Astrocyte (in vitro differentiated cells and primary cell): Measurements from ENCODE around the gene VEPH1. TPM values are rescaled to one million over a fixed set of nuclear protein-coding genes. Genes with fewer than 3 reads are reported as not detected.

ENCODE experiments used
- DNase-seq: peaks from one replicate; pipeline ENCODE4 v3.0.0-alpha.2; 2010; ENCODE audit warnings: low read depth
- FAIRE-seq: peaks from 2 replicates; lab custom pipeline; 2011; peaks lifted over from hg19 to GRCh38; lab: Jason Lieb, UNC
- H2AFZ ChIP-seq: 2 replicates; pipeline ENCODE4 v1.6.0; 2012; ENCODE audit warnings: low read depth, low read length, inconsistent platforms
- H3K27ac ChIP-seq: 2 replicates; pipeline ENCODE4 v1.5.1; 2011; ENCODE audit warnings: low read depth, low read length, inconsistent platforms
- H3K27me3 ChIP-seq: 2 replicates; pipeline ENCODE4 v1.6.0; 2011; ENCODE audit warnings: low read length, inconsistent platforms; ENCODE audit not compliant: insufficient read depth
- H3K36me3 ChIP-seq: 2 replicates; pipeline ENCODE4 v1.5.1; 2011; ENCODE audit warnings: low read length, inconsistent platforms; ENCODE audit not compliant: insufficient read depth
- H3K4me1 ChIP-seq: 2 replicates; pipeline ENCODE4 v1.5.1; 2011; ENCODE audit warnings: low read length, inconsistent platforms; ENCODE audit not compliant: insufficient read depth
- H3K4me2 ChIP-seq: 2 replicates; pipeline ENCODE4 v1.6.0; 2012; ENCODE audit warnings: low read length, inconsistent platforms
- H3K4me3 ChIP-seq: 2 replicates; pipeline ENCODE4 v1.5.1; 2011; ENCODE audit warnings: low read depth, mild to moderate bottlenecking, low read length, inconsistent platforms; ENCODE audit not compliant: insufficient read depth
- H3K79me2 ChIP-seq: 2 replicates; pipeline ENCODE4 v1.6.0; 2012; ENCODE audit warnings: mild to moderate bottlenecking, low read length, inconsistent platforms; ENCODE audit not compliant: insufficient read depth
- H3K9ac ChIP-seq: 2 replicates; pipeline ENCODE4 v1.6.0; 2012; ENCODE audit warnings: mild to moderate bottlenecking, low read length, inconsistent platforms
- H3K9me3 ChIP-seq: 2 replicates; pipeline ENCODE4 v1.5.1; 2012; ENCODE audit warnings: low read depth, mild to moderate bottlenecking, low read length, inconsistent platforms; ENCODE audit not compliant: insufficient read depth
- H4K20me1 ChIP-seq: 2 replicates; pipeline ENCODE4 v1.6.0; 2012; ENCODE audit warnings: low read length, inconsistent platforms; ENCODE audit not compliant: insufficient read depth
- H3K27ac Mint-ChIP-seq: one replicate; pipeline ENCODE4 v1.8.0; 2021; ENCODE audit warnings: mild to moderate bottlenecking, mixed read lengths; ENCODE audit not compliant: unreplicated experiment
- H3K27me3 Mint-ChIP-seq: one replicate; pipeline ENCODE4 v1.8.0; 2021; ENCODE audit warnings: low read depth, mixed read lengths; ENCODE audit not compliant: unreplicated experiment
- H3K36me3 Mint-ChIP-seq: one replicate; pipeline ENCODE4 v1.8.0; 2021; ENCODE audit warnings: low read depth, mixed read lengths; ENCODE audit not compliant: unreplicated experiment
- H3K4me1 Mint-ChIP-seq: one replicate; pipeline ENCODE4 v1.8.0; 2021; ENCODE audit warnings: low read depth, mixed read lengths; ENCODE audit not compliant: unreplicated experiment
- H3K4me3 Mint-ChIP-seq: one replicate; pipeline ENCODE4 v1.8.0; 2021; ENCODE audit warnings: mild to moderate bottlenecking, moderate library complexity, mixed read lengths; ENCODE audit not compliant: unreplicated experiment
- H3K9me3 Mint-ChIP-seq: one replicate; pipeline ENCODE4 v1.8.0; 2021; ENCODE audit warnings: mild to moderate bottlenecking, mixed read lengths; ENCODE audit not compliant: unreplicated experiment
- CTCF ChIP-seq: IDR thresholded peaks from 2 replicates; pipeline ENCODE4 v1.5.1; 2011; ENCODE audit warnings: low read depth, mild to moderate bottlenecking, inconsistent platforms, low read length, moderate library complexity; ENCODE audit not compliant: insufficient read depth
- EZH2 ChIP-seq: IDR thresholded peaks from 2 replicates; pipeline ENCODE4 v1.6.1; 2012; ENCODE audit warnings: mild to moderate bottlenecking, low read length, inconsistent platforms; ENCODE audit not compliant: insufficient read depth
- total RNA-seq: library from RNA; stranded (reverse); gene quantifications from 2 replicates; pipeline ENCODE4 v1.2.1, GENCODE V29; 2021

VEPH1 gene
- total RNA-seq, 1 donor from 2014 or later, result 9.4 TPM

DNA sequence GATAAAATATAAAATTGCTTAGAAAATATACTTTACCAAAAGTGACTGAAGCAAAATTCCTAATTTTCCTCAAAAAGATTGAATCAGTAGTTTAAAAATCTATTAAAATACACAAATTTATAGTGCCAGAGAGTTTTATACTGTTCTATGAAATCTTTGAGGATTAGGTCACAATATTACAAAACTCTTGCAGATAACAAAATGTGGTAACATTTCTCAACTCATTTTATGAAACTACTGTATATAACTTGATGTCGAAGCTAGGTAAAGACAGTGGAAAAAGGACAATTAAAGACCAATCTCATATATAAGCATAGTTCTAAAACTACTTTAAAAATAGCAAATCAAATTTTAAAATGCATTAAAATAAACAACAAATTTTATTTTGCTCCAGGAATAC lies 15.9 kb downstream of the VEPH1 start:
- DNase-seq, result no peak
- Histone ChIP-seq H3K79me2 (no peaks in the 10 kb centered on the region), H4K20me1 (no peaks in the 10 kb centered on the region), H2AFZ (no peak overlapping the region), H3K4me2 (no peak overlapping the region), H3K4me3 (no peak overlapping the region), H3K9me3 (no peaks in the 10 kb centered on the region), H3K36me3 (no peaks in the 10 kb centered on the region), H3K9ac (no peak overlapping the region), H3K27ac (no peak overlapping the region), H3K4me1 (no peaks in the 10 kb centered on the region), H3K27me3 (no peaks in the 10 kb centered on the region)
- Mint-ChIP-seq H3K27ac (no peak overlapping the region), H3K27me3 (no peaks in the 10 kb centered on the region), H3K36me3 (peaks cover 2% of the 10 kb centered on the region), H3K4me1 (no peaks in the 10 kb centered on the region), H3K4me3 (no peak overlapping the region), H3K9me3 (no peaks in the 10 kb centered on the region)
- no peak for TF ChIP-seq CTCF
- TF ChIP-seq EZH2, result no peak
- FAIRE-seq, result no peak

DNA sequence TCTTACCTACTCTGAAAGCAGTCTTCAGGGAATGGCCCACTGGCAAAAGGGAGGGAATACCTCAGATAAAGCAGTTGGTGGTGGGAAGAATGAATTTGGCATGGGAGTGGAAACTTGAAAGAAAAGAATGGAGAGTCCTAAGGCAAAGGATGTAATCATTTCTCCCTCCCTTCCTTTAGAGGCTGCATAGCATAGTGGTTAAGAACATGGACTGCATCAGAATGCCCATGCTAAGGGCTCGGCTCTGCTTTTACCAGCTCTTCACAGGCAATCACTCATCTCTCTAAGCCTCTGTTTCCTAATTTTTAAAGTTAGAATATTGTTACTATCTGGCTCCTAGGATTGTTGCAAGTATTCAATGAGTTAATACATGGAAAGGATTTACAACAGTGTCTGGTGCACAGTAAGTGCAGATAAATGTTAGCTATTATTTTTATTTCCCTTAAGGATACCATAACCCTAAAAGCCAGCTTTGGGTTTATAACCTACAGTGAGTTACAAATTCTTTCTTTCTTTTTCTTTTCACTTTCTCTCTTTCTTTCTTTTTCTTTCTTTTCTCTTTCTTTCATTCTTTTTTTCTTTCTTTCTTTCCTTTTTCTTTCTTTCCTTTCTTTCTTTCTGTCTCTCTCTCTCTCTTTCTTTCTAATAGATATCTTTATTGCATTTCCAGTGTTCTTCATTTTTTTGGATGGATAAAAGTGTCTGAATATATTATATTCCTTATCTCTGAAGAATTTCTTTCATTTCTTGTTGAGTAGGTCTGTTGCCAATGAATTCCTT lies 23.6 kb downstream of the VEPH1 start:
- no peak overlapping the region for H3K27ac Mint-ChIP-seq
- Histone ChIP-seq H3K36me3 (no peaks in the 10 kb centered on the region), H3K4me2 (no peak overlapping the region), H3K79me2 (peaks cover under 1% of the 10 kb centered on the region), H3K4me1 (peaks cover 8% of the 10 kb centered on the region), H3K9ac (no peak overlapping the region), H3K27me3 (no peaks in the 10 kb centered on the region), H4K20me1 (no peaks in the 10 kb centered on the region), H3K9me3 (no peaks in the 10 kb centered on the region), H3K27ac (no peak overlapping the region), H2AFZ (no peak overlapping the region), H3K4me3 (no peak overlapping the region)
- no peak for TF ChIP-seq CTCF
- no peaks in the 10 kb centered on the region for H3K4me1 Mint-ChIP-seq
- DNase-seq, result no peak
- H3K4me3 Mint-ChIP-seq, result no peak overlapping the region
- H3K27me3 Mint-ChIP-seq, result no peaks in the 10 kb centered on the region
- peaks cover 2% of the 10 kb centered on the region for H3K9me3 Mint-ChIP-seq
- H3K36me3 Mint-ChIP-seq, result peaks cover 3% of the 10 kb centered on the region
- no peak for FAIRE-seq

GRCh38 chr3:157477441-157477840 lies 25.8 kb downstream of the VEPH1 start:
- peaks cover 3% of the 10 kb centered on the region for H3K79me2 ChIP-seq
- H3K27ac ChIP-seq, result no peak overlapping the region
- FAIRE-seq (peak; percentile 23), DNase-seq (peak; percentile 20)
- H2AFZ ChIP-seq, result no peak overlapping the region
- H3K36me3 ChIP-seq, result no peaks in the 10 kb centered on the region
- H3K4me1 ChIP-seq, result peaks cover 8% of the 10 kb centered on the region
- Mint-ChIP-seq H3K9me3 (peaks cover 2% of the 10 kb centered on the region), H3K27ac (no peak overlapping the region), H3K4me1 (no peaks in the 10 kb centered on the region), H3K36me3 (peaks cover 3% of the 10 kb centered on the region), H3K4me3 (no peak overlapping the region), H3K27me3 (no peaks in the 10 kb centered on the region)
- TF ChIP-seq CTCF (no peak), EZH2 (no peak)
- no peaks in the 10 kb centered on the region for H3K9me3 ChIP-seq
- H3K4me3 ChIP-seq, result no peak overlapping the region
- no peak overlapping the region for H3K9ac ChIP-seq
- H4K20me1 ChIP-seq, result no peaks in the 10 kb centered on the region
- H3K27me3 ChIP-seq, result no peaks in the 10 kb centered on the region
- no peak overlapping the region for H3K4me2 ChIP-seq
